Endothelial cell of umbilical vein (primary cell): ENCODE results near the gene SLC25A15. TPM values are rescaled to one million over a fixed set of nuclear protein-coding genes. Genes with fewer than 3 reads are reported as not detected.

Experiments
- BruUV-seq: library from RNA; stranded (reverse); fragments of 400-500 nt; replicated peaks from 2 replicates; lab custom pipeline; 2021; lab: Mats Ljungman, UMichigan
- CTCF ChIA-PET: fragments of 300-600, 350-600 bp; sonication (Branson Sonifier 250); formaldehyde crosslinking; loops from one replicate; lab custom pipeline; 2021; ENCODE audit warnings: antibody characterized with exemption, inconsistent platforms; lab: Charles Lee
- POLR2A ChIA-PET: fragments of 300-600, 350-600 bp; sonication (Branson Sonifier 250); formaldehyde crosslinking; loops from one replicate; lab custom pipeline; 2021; ENCODE audit warnings: antibody characterized with exemption, inconsistent platforms; lab: Charles Lee
- DNase-seq: peaks from one replicate; pipeline ENCODE4 v3.0.0-alpha.2; 2011; ENCODE audit warnings: low read depth, low spot score
- FAIRE-seq: peaks from 2 replicates; lab custom pipeline; 2011; peaks lifted over from hg19 to GRCh38; lab: Jason Lieb, UNC
- H2AFZ ChIP-seq: 2 replicates; pipeline ENCODE4 v1.6.0; 2012; ENCODE audit warnings: low read depth, low read length, control low read depth, inconsistent platforms
- H3K27ac ChIP-seq: 2 replicates; pipeline ENCODE4 v1.5.1; 2011; ENCODE audit warnings: low read depth, mild to moderate bottlenecking, control low read depth, low read length, moderate library complexity; ENCODE audit not compliant: insufficient read depth
- H3K27me3 ChIP-seq, 2 experiments: 2 replicates each; pipeline versions ENCODE4 v1.6.0 to v1.6.1; 2011; ENCODE audit warnings: low read length in 2 of 2, mixed read lengths in 1 of 2; ENCODE audit not compliant: control insufficient read depth in 2 of 2, insufficient read depth in 2 of 2
- H3K36me3 ChIP-seq, 2 experiments: 2 replicates in 1 of 2; 3 replicates in 1 of 2; pipeline ENCODE4 v1.5.1; 2011; ENCODE audit warnings: low read length in 2 of 2, mild to moderate bottlenecking in 1 of 2, moderate library complexity in 1 of 2; ENCODE audit not compliant: control insufficient read depth in 2 of 2, insufficient read depth in 2 of 2; ENCODE audit errors: extremely low read depth in 1 of 2
- H3K4me1 ChIP-seq: 3 replicates; pipeline ENCODE4 v1.5.1; 2011; ENCODE audit warnings: mild to moderate bottlenecking, low read length; ENCODE audit not compliant: control insufficient read depth, insufficient read depth; ENCODE audit errors: extremely low read depth
- H3K4me2 ChIP-seq: 2 replicates; pipeline ENCODE4 v1.6.1; 2011; ENCODE audit warnings: low read length, control low read depth, mixed read lengths; ENCODE audit not compliant: insufficient read depth
- H3K4me3 ChIP-seq, 3 experiments: fragments of 200-600 bp in 1 of 3; sonication (generic), shearing (Covaris generic) in 1 of 3; replicated peaks in 1 of 3; 2 replicates each; pipeline ENCODE4 v1.5.1; 2011 to 2016; ENCODE audit warnings: control low read depth in 3 of 3, low read length in 3 of 3, mild to moderate bottlenecking in 2 of 3, inconsistent platforms in 1 of 3, low read depth in 1 of 3, moderate library complexity in 1 of 3; ENCODE audit not compliant: insufficient read depth in 1 of 3
- H3K79me2 ChIP-seq: 2 replicates; pipeline ENCODE4 v1.6.0; 2012; ENCODE audit warnings: low read length, inconsistent platforms; ENCODE audit not compliant: control insufficient read depth, insufficient read depth
- H3K9ac ChIP-seq: replicated peaks from 2 replicates; pipeline ENCODE3; 2011; ENCODE audit warnings: low read length, control low read depth; ENCODE audit not compliant: insufficient read depth; ENCODE audit errors: extremely low read depth
- H3K9me1 ChIP-seq: replicated peaks from 3 replicates; pipeline ENCODE4 v1.6.0; 2011; ENCODE audit warnings: mild to moderate bottlenecking, low read length; ENCODE audit not compliant: control insufficient read depth, insufficient read depth; ENCODE audit errors: extremely low read depth
- H3K9me3 ChIP-seq: replicated peaks from 2 replicates; pipeline ENCODE4 v1.5.1; 2012; ENCODE audit warnings: low read length, inconsistent platforms; ENCODE audit not compliant: control insufficient read depth, insufficient read depth
- H4K20me1 ChIP-seq: replicated peaks from 2 replicates; pipeline ENCODE3; 2011; ENCODE audit warnings: mild to moderate bottlenecking, low read length; ENCODE audit not compliant: control insufficient read depth, insufficient read depth; ENCODE audit errors: extremely low read depth
- EZH2 ChIP-seq: IDR thresholded peaks from 2 replicates; pipeline ENCODE4 v1.6.1; 2012; ENCODE audit warnings: borderline replicate concordance, low read depth, mild to moderate bottlenecking, moderate library complexity, low read length, inconsistent platforms; ENCODE audit not compliant: severe bottlenecking
- FOS ChIP-seq: IDR thresholded peaks from 2 replicates; pipeline ENCODE4 v1.6.1; 2011; ENCODE audit warnings: mild to moderate bottlenecking, low read length, moderate library complexity, borderline replicate concordance; ENCODE audit not compliant: insufficient read depth
- GATA2 ChIP-seq: IDR thresholded peaks from 2 replicates; pipeline ENCODE4 v1.7.0; 2011; ENCODE audit warnings: low read depth, mild to moderate bottlenecking, moderate library complexity, mixed read lengths, low read length; ENCODE audit not compliant: insufficient read length, insufficient read depth
- JUN ChIP-seq: IDR thresholded peaks from 2 replicates; pipeline ENCODE4 v1.6.1; 2011; ENCODE audit warnings: borderline replicate concordance, low read depth; ENCODE audit not compliant: insufficient read length, insufficient read depth
- MYC ChIP-seq: IDR thresholded peaks from one replicate; pipeline ENCODE4 v1.6.1; 2011; ENCODE audit warnings: mild to moderate bottlenecking, low read depth, low read length
- POLR2AphosphoS5 ChIP-seq: IDR thresholded peaks from 2 replicates; pipeline ENCODE4 v1.6.1; 2012; ENCODE audit warnings: low read depth, mild to moderate bottlenecking, control low read depth, low read length, moderate library complexity; ENCODE audit not compliant: insufficient read depth
- dilution Hi-C: fragments of 300-500 bp; cut with MboI; formaldehyde crosslinking; loops from one replicate; pipeline ENCODE4 v1.15.0; 2019; ENCODE audit warnings: low sequenced_read_pairs; ENCODE audit not compliant: extremely low pct_ligation_motif_present
- intact Hi-C: fragments of 100-400 bp; cut with micrococcal nuclease; formaldehyde crosslinking; loops from one replicate; pipeline ENCODE4 v1.10.0; 2022
- polyA plus RNA-seq, 4 experiments: library from polyadenylated mRNA; depleted of rRNA in 3 of 4; stranded (reverse) in 3 of 4; unstranded in 1 of 4; fragments of >200 nt; gene quantifications; 2 replicates each; pipeline versions ENCODE4 v1.2.1 to v1.2.3, GENCODE V29; 2011 to 2012; ENCODE audit warnings: missing spikeins in 1 of 4
- total RNA-seq: library from RNA; stranded (reverse); gene quantifications from 2 replicates; pipeline ENCODE4 v1.2.3, GENCODE V29; 2021
- TF ChIP-seq, protein P1 (sequence below): IDR thresholded peaks from 2 replicates; pipeline ENCODE4 v1.6.1; 2011; ENCODE audit not compliant: insufficient read depth, insufficient read length
- TF ChIP-seq, protein P2 (sequence below), 2 donors: IDR thresholded peaks; 1 replicate in 1 of 2; 2 replicates in 1 of 2; pipeline ENCODE4 v1.5.1; 2011; ENCODE audit warnings: low read length in 2 of 2, mild to moderate bottlenecking in 2 of 2, moderate library complexity in 2 of 2, control low read depth in 1 of 2, inconsistent platforms in 1 of 2, low read depth in 1 of 2; ENCODE audit not compliant: insufficient read depth in 1 of 2; ENCODE audit errors: extremely low read depth in 1 of 2

The SLC25A15 gene
- total and polyA plus RNA-seq, 2 donors (not counting 3 experiments of a cell fraction or from before 2014, with no cell fraction given), result 6.8 to 11.5 TPM

DNA sequence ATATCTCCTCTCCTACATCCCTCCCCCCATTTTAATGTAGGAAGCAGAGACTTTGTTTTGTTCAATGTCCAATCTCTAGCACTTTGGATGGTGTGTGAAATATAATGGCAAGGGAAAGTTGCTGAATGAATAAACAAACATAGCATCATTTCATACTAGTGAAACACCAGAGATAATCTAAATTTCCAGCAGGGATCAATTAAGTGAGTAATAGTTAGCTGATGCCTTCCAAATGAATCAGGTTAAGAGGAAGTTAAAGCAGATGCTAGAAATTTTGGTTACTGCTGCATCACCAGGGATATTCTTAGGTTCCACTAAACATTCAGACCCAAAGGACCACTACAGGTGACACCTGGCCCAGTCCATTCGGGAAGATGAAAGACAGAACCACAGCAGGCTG is 26.6 kb upstream of the SLC25A15 start:
- Histone ChIP-seq H3K79me2 (no peaks in the 10 kb centered on the region), H3K9ac (no peak overlapping the region), H3K27me3 (no peaks in the 10 kb centered on the region), H3K4me3 (no peak overlapping the region), H3K9me3 (no peaks in the 10 kb centered on the region), H3K36me3 (peaks cover 0 to 4% of the 10 kb centered on the region in 2 experiments), H3K4me1 (no peaks in the 10 kb centered on the region), H2AFZ (no peak overlapping the region), H3K9me1 (no peaks in the 10 kb centered on the region), H3K4me2 (no peak overlapping the region), H4K20me1 (no peaks in the 10 kb centered on the region), H3K27ac (no peak overlapping the region)
- dilution Hi-C loops (loop anchor here (10.0 kb wide), 1 partner anchor 68 kb away; no protein-coding TSS in a partner anchor), intact Hi-C loops (no loop called here)
- TF ChIP-seq, protein P1, sequence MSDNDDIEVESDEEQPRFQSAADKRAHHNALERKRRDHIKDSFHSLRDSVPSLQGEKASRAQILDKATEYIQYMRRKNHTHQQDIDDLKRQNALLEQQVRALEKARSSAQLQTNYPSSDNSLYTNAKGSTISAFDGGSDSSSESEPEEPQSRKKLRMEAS, result no peak
- TF ChIP-seq JUN (no peak), FOS (no peak)
- BruUV-seq, result no TSS peak
- FAIRE-seq (no peak), DNase-seq (no peak)
- ChIA-PET POLR2A (no interaction called here), CTCF (interaction anchor here (3.3 kb wide), 1 partner anchor 13 kb away, joined by 8 read pairs; no protein-coding TSS in a partner anchor)

DNA sequence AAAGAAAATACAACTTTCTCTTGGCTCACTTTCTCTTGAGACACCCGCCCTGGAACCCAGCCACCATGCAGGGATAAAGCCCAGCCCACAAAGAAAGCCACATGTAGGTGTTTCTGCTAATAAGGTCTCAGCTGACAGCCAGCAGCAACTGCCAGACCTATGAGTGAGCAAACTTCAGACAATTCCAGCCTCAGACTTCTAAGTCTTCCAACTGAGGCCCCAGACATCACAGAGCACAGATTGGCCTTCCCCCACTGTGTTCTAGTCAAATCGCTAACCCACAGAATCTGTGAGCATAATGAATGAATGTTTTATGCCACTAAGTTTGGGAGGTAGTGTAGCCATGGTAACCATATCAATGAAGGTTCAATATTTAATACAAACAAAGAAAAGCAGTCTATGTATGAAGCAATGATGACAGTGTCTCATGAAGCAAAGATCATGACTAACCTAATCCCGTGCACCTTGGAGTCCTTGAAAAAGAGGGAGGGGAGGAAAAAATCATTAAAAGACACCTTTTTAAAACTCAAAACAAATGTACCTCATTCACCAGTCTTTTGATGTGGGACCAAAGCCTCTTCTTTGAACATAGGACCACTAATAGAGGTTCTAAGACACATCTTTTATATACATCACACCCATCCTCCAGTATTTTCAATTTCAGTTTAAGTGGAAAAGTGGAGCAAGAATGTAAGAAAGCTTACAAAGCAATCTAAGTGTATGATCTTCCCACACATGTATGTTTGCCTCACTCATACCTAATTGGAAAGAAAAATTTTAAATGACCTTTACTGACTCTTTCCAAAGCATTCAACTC is 24.6 kb upstream of the SLC25A15 start:
- no peaks in the 10 kb centered on the region for H3K9me1 ChIP-seq
- ChIA-PET CTCF (interaction anchor here (3.3 kb wide), 1 partner anchor 15 kb away, joined by 8 read pairs; no protein-coding TSS in a partner anchor), POLR2A (no interaction called here)
- peaks cover 0 to 4% of the 10 kb centered on the region in 2 experiments for H3K36me3 ChIP-seq
- TF ChIP-seq MYC, result no peak
- TF ChIP-seq, protein P1, result no peak
- TF ChIP-seq GATA2, result no peak
- TF ChIP-seq, protein P2, sequence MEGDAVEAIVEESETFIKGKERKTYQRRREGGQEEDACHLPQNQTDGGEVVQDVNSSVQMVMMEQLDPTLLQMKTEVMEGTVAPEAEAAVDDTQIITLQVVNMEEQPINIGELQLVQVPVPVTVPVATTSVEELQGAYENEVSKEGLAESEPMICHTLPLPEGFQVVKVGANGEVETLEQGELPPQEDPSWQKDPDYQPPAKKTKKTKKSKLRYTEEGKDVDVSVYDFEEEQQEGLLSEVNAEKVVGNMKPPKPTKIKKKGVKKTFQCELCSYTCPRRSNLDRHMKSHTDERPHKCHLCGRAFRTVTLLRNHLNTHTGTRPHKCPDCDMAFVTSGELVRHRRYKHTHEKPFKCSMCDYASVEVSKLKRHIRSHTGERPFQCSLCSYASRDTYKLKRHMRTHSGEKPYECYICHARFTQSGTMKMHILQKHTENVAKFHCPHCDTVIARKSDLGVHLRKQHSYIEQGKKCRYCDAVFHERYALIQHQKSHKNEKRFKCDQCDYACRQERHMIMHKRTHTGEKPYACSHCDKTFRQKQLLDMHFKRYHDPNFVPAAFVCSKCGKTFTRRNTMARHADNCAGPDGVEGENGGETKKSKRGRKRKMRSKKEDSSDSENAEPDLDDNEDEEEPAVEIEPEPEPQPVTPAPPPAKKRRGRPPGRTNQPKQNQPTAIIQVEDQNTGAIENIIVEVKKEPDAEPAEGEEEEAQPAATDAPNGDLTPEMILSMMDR (IDR thresholded peaks at IDR 0.05; ENCODE audit: extremely low read depth in 1 of 2, insufficient read depth in 1 of 2, low read depth in 1 of 2, low read length in 2 of 2), result no peak
- TF ChIP-seq JUN, result no peak
- no peak for TF ChIP-seq EZH2
- no peak for TF ChIP-seq FOS
- no peak for TF ChIP-seq POLR2AphosphoS5
- no peaks in the 10 kb centered on the region for H3K4me1 ChIP-seq
- no peak for DNase-seq
- intact Hi-C loops, result no loop called here
- no TSS peak for BruUV-seq
- no peak overlapping the region for H3K4me3 ChIP-seq
- no peak overlapping the region for H3K4me2 ChIP-seq
- H4K20me1 ChIP-seq, result no peaks in the 10 kb centered on the region
- H3K9me3 ChIP-seq, result no peaks in the 10 kb centered on the region
- H3K27ac ChIP-seq, result no peak overlapping the region
- dilution Hi-C loops, result loop anchor here (10.0 kb wide), 1 partner anchor 70 kb away; no protein-coding TSS in a partner anchor
- H3K27me3 ChIP-seq, result no peaks in the 10 kb centered on the region
- no peak overlapping the region for H3K9ac ChIP-seq
- H3K79me2 ChIP-seq, result peaks cover 3% of the 10 kb centered on the region
- no peak overlapping the region for H2AFZ ChIP-seq
- no peak for FAIRE-seq
